Panc1 (cell line): ENCODE results near the gene CCDC157. TPM values are rescaled to one million over a fixed set of nuclear protein-coding genes. Genes with fewer than 3 reads are reported as not detected.

Experiments
- ATAC-seq: fragments of 200-7000 bp; cut with Tn5 transposase; 2 replicates; pipeline ENCODE4 v1.9.1; 2020; ENCODE audit warnings: mild to moderate bottlenecking, moderate library complexity
- BruUV-seq: library from RNA; stranded (reverse); fragments of 400-500 nt; replicated peaks from 2 replicates; lab custom pipeline; 2021; lab: Mats Ljungman, UMichigan
- CTCF ChIA-PET: fragments of 300-600 bp; sonication (Branson Sonifier 250); formaldehyde crosslinking; loops from one replicate; lab custom pipeline; 2022; ENCODE audit warnings: antibody characterized with exemption; lab: Charles Lee
- POLR2A ChIA-PET: fragments of 300-600 bp; sonication (Branson Sonifier 250); formaldehyde crosslinking; loops from one replicate; lab custom pipeline; 2022; ENCODE audit warnings: antibody characterized with exemption; lab: Charles Lee
- DNase-seq: peaks from one replicate; pipeline ENCODE4 v3.0.0-alpha.2; 2010; ENCODE audit warnings: low read depth, low spot score
- H3K27ac ChIP-seq: 2 replicates; pipeline ENCODE4 v1.5.1; 2011; ENCODE audit warnings: mild to moderate bottlenecking, low read length, inconsistent platforms
- H3K27me3 ChIP-seq: fragments of 200-500 bp; sonication (Bioruptor generic); 2 replicates; pipeline ENCODE4 v1.6.0; 2014; ENCODE audit warnings: low read length, inconsistent platforms; ENCODE audit not compliant: control insufficient read depth, insufficient read depth
- H3K36me3 ChIP-seq: fragments of 200-500 bp; sonication (Bioruptor generic); 2 replicates; pipeline ENCODE4 v1.5.1; 2014; ENCODE audit warnings: inconsistent platforms, mild to moderate bottlenecking, low read length, moderate library complexity; ENCODE audit not compliant: control insufficient read depth, insufficient read depth
- H3K4me1 ChIP-seq: 2 replicates; pipeline ENCODE4 v1.5.1; 2011; ENCODE audit warnings: inconsistent platforms, mild to moderate bottlenecking, low read length, moderate library complexity; ENCODE audit not compliant: control insufficient read depth, insufficient read depth
- H3K4me3 ChIP-seq, 2 experiments: 2 replicates each; pipeline ENCODE4 v1.5.1; 2011 to 2012; ENCODE audit warnings: low read depth in 2 of 2, low read length in 2 of 2, mild to moderate bottlenecking in 2 of 2, inconsistent platforms in 1 of 2, moderate library complexity in 1 of 2
- H3K9me3 ChIP-seq: fragments of 200-500 bp; sonication (Bioruptor generic); 2 replicates; pipeline ENCODE4 v1.5.1; 2014; ENCODE audit warnings: low read depth, mild to moderate bottlenecking, inconsistent platforms, low read length, moderate library complexity; ENCODE audit not compliant: control insufficient read depth, insufficient read depth
- CTCF ChIP-seq: fragments of 450-650 bp; IDR thresholded peaks from 2 replicates; pipeline ENCODE4 v1.5.1; 2017; ENCODE audit warnings: mild to moderate bottlenecking
- POLR2AphosphoS5 ChIP-seq: IDR thresholded peaks from 2 replicates; pipeline ENCODE4 v1.6.1; 2012; ENCODE audit warnings: mild to moderate bottlenecking, low read depth, low read length, moderate library complexity
- SIN3A ChIP-seq: IDR thresholded peaks from 2 replicates; pipeline ENCODE4 v1.6.1; 2012; ENCODE audit warnings: low read depth, mild to moderate bottlenecking, low read length, moderate library complexity, borderline replicate concordance; ENCODE audit not compliant: insufficient read depth
- TCF7L2 ChIP-seq: IDR thresholded peaks from 2 replicates; pipeline ENCODE4 v1.6.1; 2011; ENCODE audit warnings: mild to moderate bottlenecking, low read depth, low read length, inconsistent platforms
- in situ Hi-C: cut with HindIII; loops from 2 replicates; pipeline ENCODE4 v1.10.0; 2016; ENCODE audit warnings: low sequenced_read_pairs, low pct_unique_long_range_greater_than_20kb
- intact Hi-C: fragments of 100-400 bp; cut with micrococcal nuclease; formaldehyde crosslinking; loops from one replicate; pipeline ENCODE4 v1.10.0; 2022; ENCODE audit not compliant: unreplicated experiment
- total RNA-seq: library from RNA; stranded (reverse); gene quantifications from one replicate; pipeline ENCODE4 v1.2.1, GENCODE V29; 2021; ENCODE audit not compliant: unreplicated experiment
- TF ChIP-seq, protein P1 (sequence below), 2 experiments: IDR thresholded peaks; 2 replicates each; pipeline ENCODE4 v1.6.1; 2011 to 2012; ENCODE audit warnings: low read depth in 2 of 2, control low read depth in 1 of 2, low read length in 1 of 2, mild to moderate bottlenecking in 1 of 2, moderate library complexity in 1 of 2; ENCODE audit not compliant: insufficient read depth in 1 of 2

Gene CCDC157
- total RNA-seq, 1 experiment from 2014 or later = 2.1 TPM

DNA sequence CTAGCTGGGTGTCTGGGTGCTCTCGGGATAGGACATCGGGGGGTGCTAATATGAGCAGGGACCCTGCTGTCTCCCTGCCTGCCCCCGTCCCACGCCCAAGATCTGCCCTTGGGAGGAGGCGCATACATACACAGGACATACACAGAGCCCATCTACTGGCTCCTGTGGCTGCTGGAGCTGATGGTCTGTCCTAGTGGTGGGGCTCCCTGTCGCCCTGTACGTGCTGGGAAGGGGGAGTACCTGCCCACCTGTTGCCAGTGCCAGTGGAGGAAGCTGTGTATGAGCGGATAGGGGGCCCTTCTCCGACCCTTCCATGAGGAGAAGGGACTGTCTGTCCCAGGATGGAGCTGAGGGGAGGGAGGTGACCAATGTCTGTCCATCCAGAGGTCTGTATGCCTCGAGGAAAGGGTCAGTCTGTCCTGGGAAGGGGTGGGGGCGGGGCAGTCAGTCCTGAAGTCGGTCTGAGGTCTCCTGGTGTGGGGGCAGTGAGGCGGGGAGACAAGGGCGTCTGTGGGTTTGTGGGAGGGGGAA is 31.0 kb upstream of the CCDC157 start:
- no TSS peak for BruUV-seq
- POLR2A ChIA-PET = interaction anchor here (0.6 kb wide), 1 partner anchor 408 kb away, joined by 3 read pairs; no protein-coding TSS in a partner anchor
- in situ Hi-C loops = no loop called here
- Histone ChIP-seq H3K36me3 (no peaks in the 10 kb centered on the region; the same call in 1 of the 2 replicates), H3K27ac (peak overlapping the region; percentile 61; the same call in 1 of the 2 replicates), H3K4me1 (peaks cover 16% of the 10 kb centered on the region), H3K27me3 (no peaks in the 10 kb centered on the region), H3K4me3 (peak overlapping the region; percentile 60 to 61), H3K9me3 (no peaks in the 10 kb centered on the region)
- DNase-seq = no peak
- no peak for ATAC-seq
- CTCF ChIA-PET = interaction anchor here (1.4 kb wide), 1 partner anchor 38 kb away, joined by 5 read pairs; no protein-coding TSS in a partner anchor
- intact Hi-C loops = no loop called here
- no peak for TF ChIP-seq TCF7L2
- TF ChIP-seq, protein P1, sequence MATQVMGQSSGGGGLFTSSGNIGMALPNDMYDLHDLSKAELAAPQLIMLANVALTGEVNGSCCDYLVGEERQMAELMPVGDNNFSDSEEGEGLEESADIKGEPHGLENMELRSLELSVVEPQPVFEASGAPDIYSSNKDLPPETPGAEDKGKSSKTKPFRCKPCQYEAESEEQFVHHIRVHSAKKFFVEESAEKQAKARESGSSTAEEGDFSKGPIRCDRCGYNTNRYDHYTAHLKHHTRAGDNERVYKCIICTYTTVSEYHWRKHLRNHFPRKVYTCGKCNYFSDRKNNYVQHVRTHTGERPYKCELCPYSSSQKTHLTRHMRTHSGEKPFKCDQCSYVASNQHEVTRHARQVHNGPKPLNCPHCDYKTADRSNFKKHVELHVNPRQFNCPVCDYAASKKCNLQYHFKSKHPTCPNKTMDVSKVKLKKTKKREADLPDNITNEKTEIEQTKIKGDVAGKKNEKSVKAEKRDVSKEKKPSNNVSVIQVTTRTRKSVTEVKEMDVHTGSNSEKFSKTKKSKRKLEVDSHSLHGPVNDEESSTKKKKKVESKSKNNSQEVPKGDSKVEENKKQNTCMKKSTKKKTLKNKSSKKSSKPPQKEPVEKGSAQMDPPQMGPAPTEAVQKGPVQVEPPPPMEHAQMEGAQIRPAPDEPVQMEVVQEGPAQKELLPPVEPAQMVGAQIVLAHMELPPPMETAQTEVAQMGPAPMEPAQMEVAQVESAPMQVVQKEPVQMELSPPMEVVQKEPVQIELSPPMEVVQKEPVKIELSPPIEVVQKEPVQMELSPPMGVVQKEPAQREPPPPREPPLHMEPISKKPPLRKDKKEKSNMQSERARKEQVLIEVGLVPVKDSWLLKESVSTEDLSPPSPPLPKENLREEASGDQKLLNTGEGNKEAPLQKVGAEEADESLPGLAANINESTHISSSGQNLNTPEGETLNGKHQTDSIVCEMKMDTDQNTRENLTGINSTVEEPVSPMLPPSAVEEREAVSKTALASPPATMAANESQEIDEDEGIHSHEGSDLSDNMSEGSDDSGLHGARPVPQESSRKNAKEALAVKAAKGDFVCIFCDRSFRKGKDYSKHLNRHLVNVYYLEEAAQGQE (IDR thresholded peaks at IDR 0.05; ENCODE audit: insufficient read depth in 1 of 2, low read depth in 2 of 2, low read length in 1 of 2) = no peak
- TF ChIP-seq POLR2AphosphoS5 = no peak
- no peak for TF ChIP-seq SIN3A
- TF ChIP-seq CTCF = no peak

DNA sequence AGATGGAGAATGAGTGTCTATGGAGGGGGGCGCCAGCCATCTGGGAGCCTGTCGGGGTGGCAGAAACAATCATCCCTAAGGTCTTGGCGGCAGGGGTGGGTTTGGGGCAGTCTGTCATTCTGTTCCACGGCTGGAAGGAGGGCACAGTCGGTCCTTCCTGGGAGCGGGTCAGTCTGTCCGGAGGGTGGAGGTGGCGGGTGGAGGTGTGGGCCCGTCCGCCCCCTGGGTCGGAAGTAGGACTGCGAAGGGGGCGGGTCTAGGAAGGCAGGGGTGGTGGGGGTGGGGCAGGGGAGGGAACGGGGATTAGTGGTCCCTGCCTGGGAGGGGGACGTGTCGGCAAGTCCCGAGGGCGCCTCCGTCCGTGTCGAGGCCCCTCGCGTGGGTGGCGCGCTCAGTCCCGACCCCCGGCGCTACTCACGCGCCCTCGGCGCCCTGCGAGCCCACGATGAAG is 30.5 kb upstream of the CCDC157 start:
- ChIA-PET CTCF (interaction anchor here (2.3 kb wide), 1 partner anchor 38 kb away, joined by 11 read pairs; no protein-coding TSS in a partner anchor), POLR2A (no interaction called here)
- Histone ChIP-seq H3K27me3 (no peaks in the 10 kb centered on the region), H3K36me3 (no peaks in the 10 kb centered on the region; the same call in 1 of the 2 replicates), H3K27ac (peak overlapping the region; percentile 61; the same call in 1 of the 2 replicates), H3K4me3 (peak overlapping the region; percentile 60 to 61), H3K4me1 (peaks cover 16% of the 10 kb centered on the region), H3K9me3 (no peaks in the 10 kb centered on the region)
- DNase-seq = no peak
- in situ Hi-C loops (no loop called here), intact Hi-C loops (no loop called here)
- TF ChIP-seq SIN3A = peak; percentile 75; the same call in 1 of the 2 replicates
- TF ChIP-seq POLR2AphosphoS5 = no peak
- ATAC-seq = peak; percentile 77
- no TSS peak for BruUV-seq
